ENCODE data around the gene PRSS33.

Gene PRSS33

GRCh38 chr16:2761886-2762583 lies 25.3 kb downstream of the PRSS33 start:
- ATAC-seq, result peak in 1 of 2 donors; percentile 9

DNA sequence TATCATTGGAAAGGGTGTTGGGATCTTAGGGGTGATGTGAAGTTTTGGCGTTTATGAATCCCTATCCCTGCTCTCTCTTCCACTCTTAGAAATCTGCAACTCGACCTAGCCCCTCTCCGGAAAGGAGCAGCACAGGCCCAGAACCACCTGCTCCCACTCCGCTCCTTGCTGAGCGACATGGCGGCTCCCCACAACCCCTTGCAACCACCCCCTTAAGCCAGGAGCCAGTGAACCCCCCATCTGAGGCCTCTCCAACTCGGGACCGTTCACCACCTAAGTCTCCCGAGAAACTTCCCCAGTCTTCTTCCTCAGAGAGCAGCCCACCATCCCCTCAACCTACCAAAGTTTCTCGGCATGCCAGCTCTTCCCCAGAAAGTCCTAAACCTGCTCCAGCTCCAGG lies 25.9 kb downstream of the PRSS33 start:
- ATAC-seq, result no peak

GRCh38 chr16:2757344-2757743 lies 30.0 kb downstream of the PRSS33 start:
- no peak for ATAC-seq

DNA sequence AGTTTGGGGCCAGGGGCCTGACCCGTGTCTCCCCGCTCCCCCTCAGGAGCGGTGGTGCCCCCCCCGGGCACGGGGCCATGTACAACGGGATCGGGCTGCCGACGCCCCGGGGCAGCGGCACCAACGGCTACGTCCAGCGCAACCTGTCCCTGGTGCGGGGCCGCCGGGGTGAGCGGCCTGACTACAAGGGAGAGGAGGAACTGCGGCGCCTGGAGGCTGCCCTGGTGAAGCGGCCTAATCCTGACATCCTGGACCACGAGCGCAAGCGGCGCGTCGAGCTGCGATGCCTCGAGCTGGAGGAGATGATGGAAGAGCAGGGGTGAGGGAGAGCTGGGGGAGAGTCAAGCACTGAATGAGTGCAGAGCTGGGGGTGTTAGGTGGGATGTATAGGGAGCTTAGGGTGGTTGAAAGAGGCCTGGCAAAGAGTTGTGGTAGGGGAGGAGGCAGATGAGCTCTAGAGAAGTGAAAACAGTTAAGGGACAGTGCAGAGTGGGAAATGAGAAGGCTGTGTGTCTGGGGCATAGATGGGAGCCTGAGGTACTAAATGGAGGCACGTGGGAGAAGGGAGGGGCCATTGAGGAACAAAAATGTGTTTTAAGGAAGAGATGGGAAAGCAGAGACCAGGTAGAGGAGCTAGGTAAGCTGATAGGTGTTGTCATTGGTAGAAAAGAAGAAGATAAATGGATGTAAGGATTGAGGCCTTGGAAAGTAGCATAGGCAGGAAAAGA lies 30.9 kb downstream of the PRSS33 start:
- no peak for ATAC-seq

DNA sequence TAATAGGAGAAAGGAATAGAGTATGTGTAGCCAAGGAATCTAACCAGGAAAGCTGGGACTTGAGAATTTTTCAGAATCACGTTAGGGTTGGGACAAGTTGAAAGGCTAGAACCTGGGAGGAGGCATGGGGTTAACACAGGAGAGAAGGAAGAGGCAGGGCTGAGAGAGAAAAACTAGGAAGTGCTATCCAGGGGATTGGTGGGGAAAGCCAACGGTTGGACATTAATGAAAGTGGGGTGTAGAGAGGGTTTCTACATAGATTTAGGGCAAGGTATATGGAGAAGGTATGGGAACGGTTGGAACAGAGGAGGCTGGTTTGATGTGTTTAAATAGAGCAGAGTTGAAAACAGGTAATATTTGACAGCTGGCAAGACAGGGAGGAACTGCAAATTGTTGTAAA lies 32.2 kb downstream of the PRSS33 start:
- no peak for ATAC-seq

- no peak for ATAC-seq
Observed at GRCh38 chr16:2753733-2754020, 33.7 kb downstream of the PRSS33 start.

GRCh38 chr16:2752850-2753732 lies 34.3 kb downstream of the PRSS33 start:
- peak; percentile 36 to 39 for ATAC-seq

- peak; percentile 89 to 91 for ATAC-seq
Observed at GRCh38 chr16:2752035-2752849, 35.1 kb downstream of the PRSS33 start, which contains the start of gene SRRM2. TSS of gene SRRM2 (plus strand) at chr16:2752638. CDS start at chr16:2756365, 3,727 bp downstream.

DNA sequence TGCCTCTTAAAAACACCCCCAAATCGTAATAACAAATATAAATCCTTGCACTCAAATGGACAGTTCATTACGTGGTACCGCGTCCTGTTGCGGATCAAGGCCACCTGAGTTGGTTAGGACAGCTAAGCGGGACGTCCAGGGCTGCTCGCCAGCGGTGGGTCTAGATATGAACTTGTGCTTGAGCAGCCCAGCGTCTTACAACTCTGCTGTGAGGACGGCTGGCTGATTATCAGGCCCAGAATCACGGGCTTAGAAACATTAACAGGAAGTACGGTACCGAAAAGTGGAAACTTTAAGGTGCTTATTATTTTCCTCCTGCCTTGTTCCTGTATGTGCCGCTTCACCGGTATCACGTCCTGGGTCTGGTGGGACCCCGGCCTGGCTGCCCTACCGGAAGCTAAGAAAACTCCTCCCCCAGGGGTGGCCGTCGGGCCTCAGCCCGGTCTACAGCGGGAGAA lies 35.8 kb downstream of the PRSS33 start:
- no peak for ATAC-seq

GRCh38 chr16:2749936-2750335 lies 37.4 kb downstream of the PRSS33 start:
- no peak for ATAC-seq

- ATAC-seq, result no peak
Observed at GRCh38 chr16:2749476-2749875, 37.9 kb downstream of the PRSS33 start.

GRCh38 chr16:2748757-2749455 lies 38.5 kb downstream of the PRSS33 start:
- no peak for ATAC-seq

DNA sequence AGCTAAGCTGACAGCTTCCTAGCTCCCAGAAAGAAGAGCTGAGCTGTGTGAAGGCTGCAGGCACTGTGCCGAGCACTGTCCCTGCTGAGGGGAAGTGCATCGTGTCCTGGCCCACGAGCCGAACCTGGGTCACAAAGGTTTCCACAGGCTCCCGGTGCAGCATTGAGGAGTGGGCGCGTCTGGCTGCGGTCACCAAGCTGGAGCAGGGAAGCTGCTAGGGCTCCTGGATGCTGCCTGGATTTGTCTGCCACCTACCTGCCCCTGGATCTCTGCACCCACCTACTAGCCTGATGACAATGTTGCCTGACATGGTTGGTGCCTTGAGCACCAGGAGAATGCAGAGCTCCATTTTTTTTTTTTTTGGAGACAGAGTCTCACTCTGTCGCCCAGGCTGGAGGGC lies 41.4 kb downstream of the PRSS33 start:
- ATAC-seq, result no peak

DNA sequence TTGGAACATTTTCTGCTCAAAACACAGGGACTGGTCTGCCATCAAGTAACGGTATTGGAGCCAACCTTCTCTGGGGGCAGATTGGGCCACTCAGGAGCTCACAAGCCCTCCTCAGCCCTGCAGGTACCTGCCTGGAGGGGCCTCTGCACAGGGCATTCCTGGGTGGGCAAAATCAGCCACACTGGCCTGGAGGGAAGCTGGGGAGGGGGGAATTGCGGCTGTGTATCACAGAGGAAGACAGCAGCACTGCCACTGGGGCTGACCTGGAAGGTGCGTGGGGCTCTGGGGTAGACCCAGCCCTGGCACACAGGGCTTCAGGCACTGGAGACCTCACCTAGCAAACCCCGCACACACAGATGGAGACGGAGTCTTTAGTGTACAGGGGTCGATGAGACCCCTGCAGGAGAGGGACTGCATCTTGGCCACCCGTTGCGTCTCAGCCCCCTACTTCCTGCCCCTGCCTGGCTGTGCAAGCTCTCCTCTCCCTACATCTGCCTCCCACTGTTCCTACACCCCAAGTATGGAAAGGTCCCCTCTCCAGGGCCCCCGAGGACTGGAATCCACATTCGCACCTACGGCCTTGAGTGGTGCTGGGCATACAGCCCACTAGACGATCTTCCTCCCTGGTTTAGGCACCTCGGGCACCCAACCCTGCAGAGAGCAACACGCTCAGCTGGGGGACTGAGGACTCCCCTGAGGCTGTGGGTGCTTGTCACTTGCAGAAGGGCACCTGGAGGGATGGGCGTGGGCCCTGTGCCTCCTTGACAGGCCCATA lies 42.1 kb downstream of the PRSS33 start:
- no peak for ATAC-seq

DNA sequence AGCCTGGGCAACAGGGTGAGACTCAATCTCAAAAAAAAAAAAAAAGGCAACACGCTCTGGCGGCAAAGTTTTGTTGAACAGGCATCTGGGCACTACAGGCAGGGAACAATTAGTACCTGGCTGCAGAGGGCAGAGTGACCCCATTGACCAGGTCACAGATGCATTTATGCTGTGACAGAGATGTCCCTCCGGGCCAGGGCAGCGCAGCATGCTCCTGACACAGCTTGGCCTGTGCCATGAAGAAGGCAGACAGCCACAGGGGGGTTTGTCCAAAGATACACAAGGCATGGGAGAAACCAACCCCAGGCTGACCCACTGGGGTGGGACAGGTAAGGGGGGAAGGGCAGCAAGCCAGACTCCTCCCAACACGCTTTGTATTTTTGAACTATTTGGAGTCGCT lies 42.6 kb downstream of the PRSS33 start:
- ATAC-seq, result no peak

- no peak for ATAC-seq
Observed at GRCh38 chr16:2743007-2743810, 44.2 kb downstream of the PRSS33 start.

DNA sequence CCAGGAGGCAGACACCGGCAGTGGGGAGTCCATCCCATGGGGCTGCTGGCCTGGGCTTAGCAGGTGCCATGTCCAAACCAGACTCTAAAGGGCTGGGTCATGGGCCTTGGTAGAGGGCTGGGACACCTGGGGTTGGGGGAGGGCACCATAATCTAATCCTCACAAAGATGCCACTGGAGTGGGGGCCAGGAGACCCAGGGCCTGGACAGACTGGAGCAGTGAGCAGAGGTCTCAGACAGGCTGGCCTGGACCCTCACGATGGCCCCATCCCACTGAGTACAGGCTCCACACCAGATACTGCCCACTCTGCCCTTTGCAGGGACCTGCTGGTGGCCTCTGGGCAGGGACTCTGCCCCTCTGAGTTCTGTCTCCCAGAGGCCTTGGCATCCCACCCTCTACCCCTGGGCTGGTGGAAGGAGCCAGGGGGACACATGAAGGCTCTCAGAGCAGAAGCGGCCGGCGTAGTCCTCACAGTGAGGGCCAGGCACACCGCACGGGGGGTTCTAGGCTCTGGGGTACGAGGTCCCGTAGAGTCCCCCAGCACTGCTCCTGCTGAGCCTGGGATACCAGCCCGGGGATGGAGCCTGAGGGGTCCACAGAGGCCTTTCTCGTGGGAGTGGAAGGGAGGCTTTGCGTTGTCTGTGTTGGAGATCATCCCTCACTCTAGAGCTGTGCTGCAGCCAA lies 44.9 kb downstream of the PRSS33 start:
- ATAC-seq, result no peak

DNA sequence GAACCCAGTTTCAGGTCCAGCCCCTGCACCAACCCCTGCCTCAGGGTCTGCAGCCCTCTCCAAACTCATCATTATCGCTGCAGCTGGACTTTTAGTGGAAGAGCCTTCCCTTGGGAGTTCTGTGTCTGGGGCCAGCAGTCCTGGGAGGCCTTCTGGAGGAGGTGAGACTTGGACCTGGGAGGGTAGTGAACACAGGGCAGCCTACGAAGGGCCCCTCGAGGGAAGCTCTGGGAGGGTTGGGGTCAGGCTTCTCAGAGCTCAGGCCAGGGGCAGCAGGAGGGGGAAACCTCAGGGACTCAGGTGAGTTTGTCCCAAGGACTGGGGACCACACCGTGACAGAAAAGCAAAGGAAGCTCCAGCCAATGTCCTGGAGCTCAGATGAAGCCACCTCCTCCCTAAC lies 46.2 kb downstream of the PRSS33 start:
- ATAC-seq, result no peak

DNA sequence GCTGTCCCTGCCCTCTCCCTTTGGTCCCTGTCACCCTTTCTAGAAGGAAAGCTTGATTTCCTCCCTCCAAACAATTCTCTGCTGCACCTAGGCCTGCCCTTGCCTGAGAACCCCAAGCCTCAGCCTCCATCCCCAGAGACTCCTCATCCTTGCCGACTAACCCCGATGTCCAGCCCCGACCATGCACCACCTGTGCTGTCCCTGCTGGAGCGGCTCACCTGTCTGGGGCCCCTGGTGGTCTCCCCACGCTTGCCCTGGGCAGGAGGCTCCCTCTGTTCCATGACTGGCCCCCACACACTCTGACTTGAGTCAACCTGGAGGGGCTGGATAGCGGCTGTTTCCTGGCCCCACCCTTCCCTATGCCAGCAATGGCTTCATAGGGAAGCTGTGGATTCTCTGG lies 46.9 kb downstream of the PRSS33 start:
- no peak for ATAC-seq
